Kidney (tissue), 14 donors: ENCODE measurements around the gene SHF. TPM values are rescaled to one million over a fixed set of nuclear protein-coding genes. Genes with fewer than 3 reads are reported as not detected.

ENCODE experiments used
- DNase-seq, 5 donors: peaks; one replicate each; pipeline ENCODE4 v3.0.0-alpha.2; 2013 to 2020
- FAIRE-seq: peaks from 2 replicates; lab custom pipeline; 2012; peaks lifted over from hg19 to GRCh38; lab: Jason Lieb, UNC
- H3K27ac ChIP-seq, 2 donors: one replicate each; pipeline ENCODE4 v1.7.0; 2013; ENCODE audit warnings: low read depth in 2 of 2, low read length in 2 of 2, inconsistent platforms in 1 of 2
- H3K27me3 ChIP-seq: one replicate; pipeline ENCODE4 v1.7.1; 2013; ENCODE audit warnings: low read length, inconsistent platforms; ENCODE audit not compliant: control insufficient read depth, insufficient read depth
- H3K36me3 ChIP-seq, 3 donors: one replicate each; pipeline versions ENCODE4 v1.7.0 to v1.7.1; 2013; ENCODE audit warnings: low read length in 3 of 3, control low read depth in 1 of 3, inconsistent platforms in 1 of 3; ENCODE audit not compliant: insufficient read depth in 3 of 3, control insufficient read depth in 2 of 3
- H3K4me1 ChIP-seq, 3 donors: one replicate each; pipeline versions ENCODE4 v1.7.0 to v1.7.1; 2013; ENCODE audit warnings: low read length in 3 of 3, inconsistent platforms in 1 of 3, low read depth in 1 of 3; ENCODE audit not compliant: control insufficient read depth in 2 of 3, insufficient read depth in 2 of 3
- H3K4me3 ChIP-seq, 3 donors: one replicate each; pipeline versions ENCODE4 v1.7.0 to v1.8.1; 2013; ENCODE audit warnings: low read length in 3 of 3, control low read depth in 1 of 3, inconsistent platforms in 1 of 3
- H3K9ac ChIP-seq, 3 donors: one replicate each; pipeline versions ENCODE4 v1.7.0 to v1.7.1; 2013; ENCODE audit warnings: low read length in 3 of 3, control low read depth in 1 of 3, inconsistent platforms in 1 of 3
- H3K9me3 ChIP-seq, 3 donors: one replicate each; pipeline versions ENCODE4 v1.7.0 to v1.7.1; 2013; ENCODE audit warnings: low read length in 3 of 3, control low read depth in 1 of 3, inconsistent platforms in 1 of 3; ENCODE audit not compliant: control insufficient read depth in 2 of 3, insufficient read depth in 1 of 3
- intact Hi-C: fragments of 100-400 bp; cut with DNase I; formaldehyde crosslinking; loops from one replicate; pipeline ENCODE4 v1.11.1; 2022
- polyA plus RNA-seq: library from polyadenylated mRNA; stranded (reverse); fragments of 350-450 nt; fragmentation: Illumina TruSeq; extraction: RNeasy Lipid Tissue Mini Kit (QIAGEN cat#74804); gene quantifications from one replicate; pipeline ENCODE4 v1.2.3, GENCODE V29; 2014; ENCODE audit warnings: low read depth, low replicate concordance; ENCODE audit not compliant: insufficient read depth
- total RNA-seq: library from RNA; stranded (reverse); fragmentation: NEBNext Ultra II Directional; extraction: Animal tissue kit (Norgen Biotek cat#: 25700); gene quantifications from one replicate; pipeline ENCODE4 v1.2.1, GENCODE V29; 2021
- TF ChIP-seq, protein P1 (sequence below): IDR thresholded peaks from 3 replicates; pipeline ENCODE4 v1.5.1; 2012; ENCODE audit warnings: mild to moderate bottlenecking, moderate library complexity, borderline replicate concordance; ENCODE audit not compliant: insufficient read depth; ENCODE audit errors: extremely low read depth
- donor health status: control.
- donor health status: control.
- donor health status: control.
- donor health status: control.
- donor health status: control.
- donor health status: DM: yes; HTN: yes; CAD: no.
- donor health status: Normal renal cell carcinoma (clear cell type).

Gene SHF
- total and polyA plus RNA-seq, 2 donors from 2014 or later: 5.2 to 7.7 TPM

DNA sequence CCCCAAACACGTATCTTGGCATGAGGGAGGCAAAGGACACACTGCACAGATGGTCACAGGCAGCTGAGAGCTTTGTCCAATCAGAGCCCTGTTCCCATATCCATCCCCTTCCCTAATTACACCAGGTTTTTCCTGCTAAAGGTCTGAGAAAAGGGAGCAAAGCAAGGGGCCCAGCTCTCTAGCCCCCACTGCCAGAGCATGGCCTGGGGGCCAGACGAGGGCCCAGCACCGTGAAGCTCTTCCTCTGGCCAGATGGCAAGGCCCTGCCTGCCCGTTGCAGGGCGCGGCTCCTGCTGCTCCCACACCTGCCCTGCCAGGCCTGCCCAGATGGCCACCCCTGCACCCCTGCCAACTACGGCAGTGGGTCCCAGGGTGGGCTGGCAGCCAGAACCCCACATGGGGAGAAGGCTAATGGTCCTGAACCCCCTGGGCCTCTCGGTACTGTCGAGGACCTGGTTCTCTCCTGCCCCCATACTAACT, 3.2 kb downstream of the SHF start:
- DNase-seq (no peak), FAIRE-seq (no peak)
- H3K9me3 ChIP-seq: no peaks in the 10 kb centered on the region
- H3K36me3 ChIP-seq: no peaks in the 10 kb centered on the region
- intact Hi-C loops: no loop called here
- no peak overlapping the region for H3K9ac ChIP-seq
- peaks cover 0 to 6% (median 5%) of the 10 kb centered on the region in 3 donors for H3K4me1 ChIP-seq
- no peak overlapping the region for H3K27ac ChIP-seq
- no peak overlapping the region for H3K4me3 ChIP-seq
- TF ChIP-seq, protein P1, sequence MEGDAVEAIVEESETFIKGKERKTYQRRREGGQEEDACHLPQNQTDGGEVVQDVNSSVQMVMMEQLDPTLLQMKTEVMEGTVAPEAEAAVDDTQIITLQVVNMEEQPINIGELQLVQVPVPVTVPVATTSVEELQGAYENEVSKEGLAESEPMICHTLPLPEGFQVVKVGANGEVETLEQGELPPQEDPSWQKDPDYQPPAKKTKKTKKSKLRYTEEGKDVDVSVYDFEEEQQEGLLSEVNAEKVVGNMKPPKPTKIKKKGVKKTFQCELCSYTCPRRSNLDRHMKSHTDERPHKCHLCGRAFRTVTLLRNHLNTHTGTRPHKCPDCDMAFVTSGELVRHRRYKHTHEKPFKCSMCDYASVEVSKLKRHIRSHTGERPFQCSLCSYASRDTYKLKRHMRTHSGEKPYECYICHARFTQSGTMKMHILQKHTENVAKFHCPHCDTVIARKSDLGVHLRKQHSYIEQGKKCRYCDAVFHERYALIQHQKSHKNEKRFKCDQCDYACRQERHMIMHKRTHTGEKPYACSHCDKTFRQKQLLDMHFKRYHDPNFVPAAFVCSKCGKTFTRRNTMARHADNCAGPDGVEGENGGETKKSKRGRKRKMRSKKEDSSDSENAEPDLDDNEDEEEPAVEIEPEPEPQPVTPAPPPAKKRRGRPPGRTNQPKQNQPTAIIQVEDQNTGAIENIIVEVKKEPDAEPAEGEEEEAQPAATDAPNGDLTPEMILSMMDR: no peak
- H3K27me3 ChIP-seq: no peaks in the 10 kb centered on the region

DNA sequence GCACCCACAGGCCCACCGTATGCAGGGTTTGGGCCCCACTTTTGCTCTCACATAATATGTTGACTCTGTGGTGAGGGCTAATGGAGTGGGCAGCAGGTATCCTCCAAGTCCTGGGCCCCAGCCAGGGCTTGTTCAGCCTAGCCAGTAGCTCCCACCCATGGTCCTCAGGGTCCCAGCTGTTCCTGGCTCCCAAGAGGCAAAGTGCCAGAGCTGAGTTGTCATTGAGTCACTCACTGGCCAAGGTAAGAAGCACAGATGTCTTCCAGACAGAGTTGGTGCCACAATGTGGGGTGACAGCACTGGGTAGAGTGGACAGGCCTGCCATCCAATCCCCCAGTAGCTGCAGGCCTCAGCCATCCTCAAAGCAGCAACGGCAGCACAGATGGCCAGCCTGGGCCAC, 4.3 kb downstream of the SHF start:
- H3K4me1 ChIP-seq: peaks cover 0 to 5% (median 5%) of the 10 kb centered on the region in 3 donors
- no peak for DNase-seq
- intact Hi-C loops: no loop called here

DNA sequence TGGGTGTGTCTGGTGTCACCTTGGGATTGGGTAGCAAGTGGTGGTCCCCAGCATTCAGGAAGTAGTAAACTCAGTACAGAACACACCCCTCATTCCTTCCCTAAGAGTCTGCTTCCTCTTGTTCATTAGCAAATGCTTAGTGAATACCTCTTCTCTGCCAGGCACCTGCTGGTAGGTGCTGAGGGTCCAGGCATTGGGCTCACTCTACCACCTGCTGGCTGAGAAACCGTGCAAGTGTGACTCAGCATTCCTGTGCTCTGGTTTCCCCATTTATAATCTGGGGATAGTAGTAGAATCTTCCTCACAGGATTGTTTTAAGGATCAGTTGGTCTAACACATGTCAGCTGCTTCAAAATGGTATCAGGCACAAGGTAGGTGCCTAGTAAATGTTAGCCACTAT, 4.8 kb downstream of the SHF start:
- Histone ChIP-seq H3K4me1 (no peaks in the 10 kb centered on the region), H3K9me3 (no peaks in the 10 kb centered on the region), H3K36me3 (no peaks in the 10 kb centered on the region), H3K27me3 (no peaks in the 10 kb centered on the region), H3K27ac (no peak overlapping the region), H3K4me3 (no peak overlapping the region), H3K9ac (no peak overlapping the region)
- intact Hi-C loops: no loop called here
- TF ChIP-seq, protein P1: no peak
- no peak for DNase-seq
- no peak for FAIRE-seq

More for the DNA sequence above, 4.3 kb downstream of the SHF start:
- TF ChIP-seq, protein P1: no peak
- no peaks in the 10 kb centered on the region for H3K27me3 ChIP-seq
- no peak for FAIRE-seq
- H3K36me3 ChIP-seq: no peaks in the 10 kb centered on the region
- no peak overlapping the region for H3K9ac ChIP-seq
- no peaks in the 10 kb centered on the region for H3K9me3 ChIP-seq
- H3K4me3 ChIP-seq: no peak overlapping the region
- H3K27ac ChIP-seq: no peak overlapping the region
